ENCODE data around the gene HMCES. TPM values are rescaled to one million over a fixed set of nuclear protein-coding genes. Genes with fewer than 3 reads are reported as not detected.
A peak's percentile ranks its signal among the peaks of the same experiment; 100 is the strongest.

The HMCES gene
- polyA plus RNA-seq, 3 donors: 55.2 to 61.5 (median 56.9) TPM

DNA sequence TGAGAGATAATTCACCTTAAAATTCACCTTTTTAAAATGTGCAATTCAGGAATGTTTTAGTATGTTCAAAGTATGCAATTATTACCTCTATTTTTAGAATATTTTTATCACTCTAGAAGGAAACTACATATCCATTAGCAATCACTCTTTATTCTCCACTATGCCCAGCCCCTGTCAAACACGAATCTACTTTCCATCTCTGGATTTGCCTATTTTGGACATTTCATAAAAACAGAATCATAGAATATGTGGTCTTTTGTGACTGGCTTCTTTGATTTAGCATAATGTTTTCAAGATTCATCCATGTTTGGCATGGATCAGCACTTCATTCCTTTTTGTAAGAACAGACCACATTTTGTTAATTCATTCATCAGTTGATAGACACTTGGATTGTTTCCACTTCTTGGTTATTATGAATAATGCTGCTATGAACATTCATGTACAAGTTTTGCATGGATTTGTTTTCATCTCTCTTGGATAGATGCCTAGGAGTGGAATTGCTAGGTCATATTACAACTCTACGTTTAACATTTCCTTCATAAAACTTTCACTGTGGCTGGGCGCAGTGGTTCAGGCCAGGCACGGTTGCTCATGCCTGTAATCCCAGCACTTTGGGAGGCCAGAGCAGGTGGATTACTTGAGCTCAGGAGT, 12.7 kb downstream of the HMCES start:
- DNase-seq (ENCODE audit: low read depth in 3 of 3, low spot score in 2 of 3): no peak

DNA sequence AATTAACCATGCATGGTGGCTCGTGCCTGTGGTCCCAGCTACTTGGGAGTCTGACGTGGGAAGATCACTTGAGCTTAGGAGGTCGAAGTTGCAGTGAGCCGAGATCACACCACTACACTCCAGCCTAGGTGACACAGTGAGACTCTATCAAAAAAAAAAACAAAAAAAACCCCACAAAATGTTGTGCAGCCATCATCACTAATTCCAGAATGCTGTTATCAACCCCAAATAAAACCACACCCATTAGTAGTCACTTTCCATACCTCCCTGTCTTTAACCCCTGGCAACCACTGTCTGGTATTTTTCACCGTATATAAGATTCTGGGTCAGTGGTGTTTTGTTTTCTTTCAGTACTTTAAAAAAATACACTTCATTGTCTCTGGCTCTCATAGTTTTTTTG, 16.6 kb downstream of the HMCES start:
- DNase-seq (ENCODE audit: low read depth in 3 of 3, low spot score in 2 of 3): no peak

DNA sequence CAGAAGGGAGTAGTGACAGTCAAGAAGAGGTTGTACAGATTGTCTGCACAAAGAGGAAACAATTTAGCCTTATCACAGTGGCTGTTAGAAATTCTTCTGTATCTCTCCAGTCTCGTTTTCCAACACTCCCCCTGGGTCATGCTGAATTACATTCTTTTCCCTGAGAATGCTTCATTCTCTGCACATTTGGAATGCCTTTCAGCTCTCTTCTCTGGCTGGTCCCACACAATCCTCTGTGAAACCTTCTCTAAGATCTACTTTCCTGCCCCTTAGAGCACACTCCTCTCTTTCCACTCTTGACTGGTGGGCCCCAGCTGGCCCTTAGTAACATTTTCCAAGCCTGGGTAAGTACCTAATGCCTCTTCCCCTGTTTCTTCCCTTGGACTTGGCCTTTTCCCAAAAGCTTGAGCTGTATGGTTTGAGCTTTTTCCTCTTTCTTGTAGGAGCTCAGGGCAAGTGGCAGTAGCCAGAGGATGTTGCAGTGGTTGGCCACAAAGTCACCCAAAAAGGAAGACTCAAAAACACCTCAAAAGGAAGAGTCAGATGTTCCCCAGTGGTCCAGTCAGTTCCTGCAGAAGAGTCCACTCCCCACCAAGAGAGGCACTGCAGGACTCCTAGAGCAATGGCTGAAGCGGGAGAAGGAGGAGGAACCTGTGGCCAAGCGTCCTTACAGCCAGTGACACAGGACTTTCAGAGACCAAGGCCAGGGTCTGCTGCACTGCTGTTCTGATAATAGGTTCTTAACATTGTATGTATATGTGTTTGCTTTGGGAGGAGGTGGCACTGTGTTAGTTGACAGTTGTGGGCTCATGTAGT, 25.7 kb downstream of the HMCES start:
- DNase-seq (ENCODE audit: low read depth in 3 of 3, low spot score in 2 of 3): no peak

DNA sequence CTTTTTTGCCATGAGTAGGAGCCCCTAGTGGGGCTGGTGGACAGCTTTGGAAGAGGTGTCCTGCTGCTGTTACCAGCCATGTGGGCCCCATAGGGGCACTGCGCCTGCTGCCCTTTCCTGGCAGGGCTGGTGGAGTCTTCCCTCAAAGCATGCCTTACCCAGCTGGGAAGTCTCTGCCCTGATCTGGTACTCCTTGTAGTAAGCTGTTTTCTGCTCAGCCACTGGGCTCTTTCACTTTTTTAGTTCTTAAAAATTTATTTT, 26.2 kb downstream of the HMCES start:
- DNase-seq (ENCODE audit: low read depth in 3 of 3, low spot score in 2 of 3): no peak

DNA sequence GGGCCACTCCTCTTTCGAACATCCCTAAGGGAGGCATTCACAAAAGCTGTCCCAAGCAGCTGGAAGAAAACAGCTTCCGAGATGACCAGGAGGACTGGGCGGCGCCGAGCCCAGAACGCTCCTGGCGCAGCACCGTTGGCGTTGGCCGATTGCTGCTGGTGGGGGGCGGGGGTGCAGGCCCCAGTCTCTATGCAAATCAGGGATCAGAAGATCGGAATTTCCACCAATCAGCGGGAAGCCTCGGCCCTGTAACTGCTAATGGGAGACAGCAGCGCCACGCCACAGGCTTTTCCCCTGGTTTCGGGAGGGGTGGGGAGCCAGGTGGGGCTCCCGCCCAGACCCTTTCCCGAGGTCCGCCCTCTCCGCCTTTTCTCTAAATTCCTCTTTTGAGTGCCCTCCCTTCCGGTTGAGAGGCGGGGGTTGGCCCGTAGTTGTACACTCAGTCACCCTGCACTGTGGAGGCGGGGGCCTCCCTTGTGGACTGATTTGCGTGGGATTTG, 27.0 kb downstream of the HMCES start:
- peak in 1 of 3 donors; percentile 59 for DNase-seq (ENCODE audit: low read depth in 3 of 3, low spot score in 2 of 3)

DNA sequence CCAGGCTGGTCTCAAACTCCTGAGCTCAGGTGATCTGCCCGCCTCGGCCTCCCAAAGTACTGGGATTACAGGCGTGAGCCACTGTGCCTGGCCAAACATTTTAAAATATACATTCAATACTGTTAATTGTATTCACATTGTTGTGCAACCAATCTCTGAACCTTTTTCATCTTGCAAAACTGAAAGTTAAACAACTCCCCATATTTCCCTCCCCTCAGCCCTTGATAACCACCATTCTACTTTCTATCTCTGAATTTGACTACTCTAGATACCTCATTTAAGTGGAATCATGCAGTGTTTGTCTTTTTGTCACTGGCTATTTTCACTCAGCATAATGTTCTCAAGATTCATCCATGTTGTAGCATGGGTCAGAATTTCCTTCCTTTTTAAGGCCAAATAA, 30.0 kb downstream of the HMCES start:
- DNase-seq (ENCODE audit: low read depth in 3 of 3, low spot score in 2 of 3): no peak

DNA sequence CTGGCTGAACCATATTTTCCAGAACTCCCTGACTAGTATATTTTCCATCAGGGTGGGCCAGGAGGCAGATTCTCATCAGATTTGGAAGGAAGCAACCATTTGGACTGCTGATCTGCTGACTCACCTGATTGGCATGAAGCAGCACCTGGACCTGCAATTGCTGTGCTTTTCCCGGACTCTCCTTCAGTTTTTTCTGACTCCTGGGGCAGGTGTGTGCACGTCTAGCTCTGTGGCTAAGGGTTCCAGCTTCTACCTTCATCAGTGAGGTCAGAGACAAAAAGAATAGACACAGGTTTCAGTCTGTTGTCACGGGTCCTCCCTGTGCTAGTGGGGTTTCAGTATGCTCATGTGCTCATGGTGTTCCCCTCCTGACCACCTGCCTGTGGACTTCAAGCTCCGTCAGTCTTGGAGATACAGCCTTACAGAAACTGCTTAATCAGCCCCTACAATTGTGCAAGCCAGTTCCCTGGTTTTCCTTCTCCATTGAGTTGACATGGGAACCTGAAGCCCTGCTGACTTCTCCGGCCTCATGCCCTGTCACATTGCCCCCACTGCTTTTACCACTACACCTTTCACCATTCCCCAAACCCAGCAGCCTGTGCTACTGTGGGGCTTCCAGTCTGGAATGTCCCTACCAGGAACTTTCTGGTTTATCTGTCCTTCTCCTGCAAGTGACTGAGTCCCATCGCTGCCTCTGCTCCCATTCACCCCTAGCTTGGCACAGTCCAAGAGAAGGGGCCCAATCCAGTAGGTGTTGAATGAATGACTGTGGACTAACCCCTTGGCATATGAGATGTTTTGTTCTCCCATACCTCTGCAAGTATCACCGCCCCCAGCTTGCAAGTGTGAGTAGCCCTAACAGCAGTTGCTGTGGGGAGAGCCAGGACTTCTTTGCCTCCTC, 31.7 kb downstream of the HMCES start:
- DNase-seq (ENCODE audit: low read depth in 3 of 3, low spot score in 2 of 3): no peak

DNA sequence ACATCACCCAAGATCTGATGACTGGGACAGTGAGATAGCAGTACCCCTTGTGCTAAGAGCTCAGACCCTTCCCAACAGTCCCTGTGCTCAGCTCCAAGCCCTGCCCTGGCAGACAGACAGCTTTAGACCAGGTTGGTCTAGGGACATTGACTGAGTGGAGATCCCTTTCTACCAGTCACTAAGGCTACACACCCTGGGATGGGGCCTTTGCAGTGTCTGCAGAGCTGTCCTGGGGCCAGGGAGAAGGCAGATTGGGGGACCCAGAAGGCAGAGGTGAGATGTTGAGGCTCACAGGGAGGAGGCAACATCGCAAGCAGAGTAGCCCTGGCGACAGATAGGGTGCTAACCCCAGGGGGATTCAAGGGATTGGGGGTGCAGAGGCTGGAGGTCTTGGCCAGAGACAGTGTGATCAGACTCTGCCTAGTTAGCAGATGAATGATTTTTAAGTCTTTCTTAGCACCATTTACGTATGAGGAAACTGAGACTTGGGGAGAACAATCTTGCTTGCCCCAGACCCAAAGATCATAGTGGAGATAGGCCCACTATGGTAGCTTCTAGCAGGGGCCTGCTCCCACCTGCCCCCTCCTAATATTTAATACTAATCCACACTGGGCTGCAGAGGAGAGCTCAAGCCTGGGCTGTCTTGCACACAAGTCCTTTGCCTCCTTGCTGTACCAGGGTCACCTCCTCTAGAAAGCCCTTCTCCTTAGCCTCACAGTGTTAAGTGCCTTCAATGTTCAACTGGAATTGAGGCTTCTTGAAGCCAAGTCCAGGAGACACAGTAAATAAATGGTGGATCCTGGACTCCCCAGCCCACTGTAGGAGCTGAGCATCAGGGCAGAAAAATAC, 32.6 kb downstream of the HMCES start:
- no peak for DNase-seq (ENCODE audit: low read depth in 3 of 3, low spot score in 2 of 3)

DNA sequence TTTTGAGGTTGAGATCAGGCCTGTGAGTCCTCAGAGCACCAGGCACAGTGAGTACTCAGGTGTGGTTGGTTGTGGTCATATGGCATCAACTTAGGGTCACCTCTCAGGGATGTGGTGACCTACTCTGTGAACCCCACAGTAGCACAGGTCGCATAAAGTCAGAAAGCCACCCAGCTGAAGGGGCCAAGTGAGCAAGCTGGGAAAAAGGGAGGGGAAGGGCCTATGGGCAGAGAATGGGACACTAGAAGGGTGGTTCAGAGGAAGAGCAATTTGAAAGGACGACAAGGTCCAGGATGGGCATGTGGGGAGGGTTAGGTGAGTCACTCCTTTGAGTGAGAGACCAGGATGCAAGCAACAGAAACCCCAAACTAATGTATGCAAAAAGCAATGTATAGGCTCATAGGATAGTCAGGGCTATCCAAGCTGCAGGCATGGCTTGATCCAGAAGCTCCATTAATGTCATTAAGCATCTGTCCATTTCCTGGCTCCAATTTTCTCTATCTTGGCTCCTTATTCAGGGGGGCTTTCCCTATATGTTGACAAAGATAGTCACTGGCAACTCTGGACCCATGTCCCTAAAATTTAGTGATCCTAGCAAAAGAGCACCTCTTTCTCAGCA, 33.5 kb downstream of the HMCES start:
- no peak for DNase-seq (ENCODE audit: low read depth in 3 of 3, low spot score in 2 of 3)

DNA sequence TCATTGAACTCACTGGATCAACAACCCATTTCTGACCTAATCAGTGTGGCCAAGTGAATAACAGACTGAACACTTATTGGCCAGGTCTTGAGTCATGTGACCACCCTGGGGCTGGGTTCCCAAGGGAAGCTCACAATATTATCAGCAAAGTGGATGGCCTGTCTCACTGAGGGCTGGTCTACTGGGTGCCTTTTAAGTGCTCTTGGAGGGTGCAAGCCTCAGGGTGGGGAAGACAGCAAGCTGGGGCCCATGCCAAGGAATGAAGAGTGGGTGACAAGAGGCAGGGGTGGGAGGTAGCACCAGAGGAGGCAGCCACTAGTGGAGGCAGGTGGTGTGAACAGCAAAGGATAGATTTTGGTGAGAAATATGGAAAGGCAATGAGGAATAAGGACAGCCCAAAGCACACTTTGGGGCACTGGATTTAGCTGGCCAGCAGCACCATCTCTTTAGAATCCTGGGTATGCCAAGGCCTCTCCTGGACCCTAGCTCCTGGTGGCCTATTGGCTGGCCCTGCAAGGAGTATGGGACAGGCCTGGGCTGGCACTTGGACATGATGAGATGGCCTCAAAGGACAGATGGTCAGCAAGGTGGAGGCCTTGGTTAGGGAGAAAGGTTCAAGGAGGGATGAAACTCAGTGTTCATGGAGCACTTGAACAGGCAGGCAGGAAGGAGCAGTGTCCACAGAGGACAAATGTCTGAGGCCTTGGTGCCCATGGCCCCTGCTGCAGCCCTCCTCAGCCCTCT, 34.2 kb downstream of the HMCES start:
- no peak for DNase-seq (ENCODE audit: low read depth in 3 of 3, low spot score in 2 of 3)

DNA sequence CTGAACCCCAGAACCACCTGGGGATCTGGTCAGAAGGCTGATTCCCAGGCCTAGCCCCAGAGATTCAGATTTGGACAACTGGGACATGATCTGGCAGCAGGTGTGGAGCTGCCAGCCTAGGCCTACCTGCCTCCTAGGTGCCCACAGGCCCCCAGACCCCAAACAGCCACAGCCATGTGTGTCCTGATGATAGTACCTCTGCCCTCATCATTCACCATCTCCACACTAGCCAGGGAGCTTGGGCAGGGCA, 34.7 kb downstream of the HMCES start:
- no peak for DNase-seq (ENCODE audit: low read depth in 3 of 3, low spot score in 2 of 3)

DNA sequence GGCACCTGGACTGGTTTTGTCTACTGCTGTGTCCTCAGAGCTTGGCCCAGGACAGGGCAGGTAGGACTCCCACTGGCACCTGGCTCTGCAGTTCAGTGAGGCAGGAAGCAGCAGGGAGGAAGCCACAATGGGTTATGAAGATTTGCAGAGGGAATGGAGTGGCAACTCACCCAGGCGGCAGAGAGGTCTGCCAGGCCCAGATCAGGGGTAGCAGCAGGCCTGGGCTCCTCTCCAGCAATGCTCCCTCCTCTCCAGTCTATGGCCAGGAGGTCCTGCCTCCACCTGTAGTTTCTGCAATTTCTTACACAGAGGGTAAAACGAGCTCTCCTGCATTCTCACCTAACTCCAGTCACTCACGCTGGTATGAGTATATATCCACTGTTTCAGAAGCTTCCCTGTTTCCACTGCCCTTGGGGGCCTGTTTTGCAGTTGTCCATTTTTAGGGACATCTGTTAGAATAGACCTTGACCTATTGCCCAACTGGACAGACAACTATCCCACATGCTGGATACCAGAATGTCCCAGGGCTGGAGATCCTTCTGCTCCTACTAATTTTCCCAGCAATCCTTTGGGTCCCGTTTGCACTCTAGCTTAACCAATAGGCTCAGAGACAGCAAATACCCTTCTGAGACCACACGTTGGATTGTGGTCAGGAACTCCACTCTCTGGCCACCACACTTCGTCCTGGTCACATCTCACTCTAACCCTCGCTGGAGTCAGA, 35.2 kb downstream of the HMCES start:
- DNase-seq (ENCODE audit: low read depth in 3 of 3, low spot score in 2 of 3): no peak

DNA sequence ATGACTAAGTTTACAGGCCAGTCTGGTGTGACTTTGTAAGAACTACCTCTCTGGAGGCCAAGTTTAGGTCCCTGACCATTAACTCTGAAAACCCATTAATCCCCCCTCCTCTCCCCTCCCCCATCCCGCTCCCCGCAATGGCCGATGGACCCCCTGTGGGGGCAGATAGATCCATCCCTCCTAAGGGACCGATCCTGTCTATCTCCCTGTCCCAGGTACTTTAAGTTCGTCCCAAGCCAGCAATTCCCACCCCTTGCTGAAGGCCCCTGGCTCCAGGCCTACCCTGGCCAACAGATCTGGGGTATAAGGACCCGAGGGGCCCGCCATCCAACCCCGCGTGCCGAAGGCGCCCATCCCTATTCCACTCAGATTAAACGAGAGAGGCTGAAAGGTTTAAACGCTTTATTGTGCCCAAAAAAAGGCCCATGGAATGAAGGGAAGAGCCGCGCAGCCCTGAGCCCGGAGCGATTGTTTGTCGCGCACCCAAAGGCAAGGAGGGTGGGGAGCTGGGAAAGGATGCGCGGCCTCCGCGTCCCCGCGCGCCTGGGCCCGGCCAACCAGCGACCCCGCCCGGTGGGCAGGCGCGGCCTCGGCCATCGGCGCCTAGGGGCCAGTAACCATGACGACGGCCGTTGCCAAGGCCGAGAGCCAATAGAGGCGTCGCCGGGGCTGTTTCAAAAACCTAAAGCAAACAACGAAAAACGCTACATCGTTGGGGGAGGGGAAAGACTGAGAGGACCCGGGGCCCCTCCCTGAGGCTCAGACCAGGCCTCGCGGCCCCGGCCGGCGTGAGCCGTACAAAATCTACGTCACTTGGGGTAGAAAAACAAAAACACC, 35.9 kb downstream of the HMCES start:
- peak; percentile 76 to 82 (median 78) for DNase-seq (ENCODE audit: low read depth in 3 of 3, low spot score in 2 of 3)

DNA sequence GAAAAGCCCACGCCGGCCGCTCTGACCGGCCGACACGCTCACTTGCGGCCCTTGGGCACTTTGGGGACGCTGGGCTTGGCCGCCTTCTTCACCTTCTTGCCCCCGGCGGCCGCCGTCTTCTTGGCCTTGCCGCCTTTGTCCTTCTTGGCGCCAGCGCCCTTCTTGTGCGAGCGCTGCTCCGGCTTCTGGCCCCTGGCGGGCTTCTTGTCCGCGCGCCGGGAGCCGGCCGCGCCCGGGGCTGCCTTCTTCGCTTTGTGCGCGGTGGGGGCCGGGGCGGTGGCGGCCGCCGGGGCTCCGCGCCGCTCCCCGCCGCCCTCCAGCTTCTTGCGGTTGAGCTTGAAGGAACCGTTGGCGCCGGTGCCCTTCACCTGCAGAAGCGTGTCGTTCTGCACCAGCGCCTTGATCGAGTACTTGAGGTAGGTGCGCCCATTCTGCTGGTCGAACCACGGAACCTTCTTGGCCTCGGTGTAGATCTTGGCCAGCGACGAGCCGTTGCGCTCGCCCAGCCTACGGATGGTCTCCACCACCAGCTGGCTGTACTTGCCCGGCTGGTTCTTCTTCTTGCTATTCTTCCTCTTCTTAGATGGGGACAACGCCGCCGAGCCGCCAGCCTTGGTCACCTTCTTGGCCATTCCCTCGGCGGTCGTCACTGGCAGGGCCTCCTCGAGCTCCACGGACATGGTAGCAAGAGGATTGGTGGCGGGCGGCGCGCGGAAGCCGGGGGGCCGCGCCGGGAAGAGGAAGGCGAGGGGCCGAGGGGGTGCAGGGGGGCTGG, 36.7 kb downstream of the HMCES start:
- no peak for DNase-seq (ENCODE audit: low read depth in 3 of 3, low spot score in 2 of 3)

DNA sequence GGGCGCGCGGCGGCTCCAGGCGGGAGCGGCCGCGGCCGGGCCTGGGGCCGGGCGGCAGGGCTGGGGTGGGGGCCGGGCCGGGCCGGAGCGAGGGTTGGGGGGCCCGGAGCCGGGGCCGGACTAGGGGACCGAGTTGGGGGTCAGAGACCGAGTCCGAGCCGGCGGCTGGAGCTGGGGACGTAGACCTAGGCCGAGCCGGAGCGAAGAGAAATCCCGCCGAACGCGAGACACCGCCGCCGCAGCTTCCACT, 37.3 kb downstream of the HMCES start:
- DNase-seq (ENCODE audit: low read depth in 3 of 3, low spot score in 2 of 3): no peak

DNA sequence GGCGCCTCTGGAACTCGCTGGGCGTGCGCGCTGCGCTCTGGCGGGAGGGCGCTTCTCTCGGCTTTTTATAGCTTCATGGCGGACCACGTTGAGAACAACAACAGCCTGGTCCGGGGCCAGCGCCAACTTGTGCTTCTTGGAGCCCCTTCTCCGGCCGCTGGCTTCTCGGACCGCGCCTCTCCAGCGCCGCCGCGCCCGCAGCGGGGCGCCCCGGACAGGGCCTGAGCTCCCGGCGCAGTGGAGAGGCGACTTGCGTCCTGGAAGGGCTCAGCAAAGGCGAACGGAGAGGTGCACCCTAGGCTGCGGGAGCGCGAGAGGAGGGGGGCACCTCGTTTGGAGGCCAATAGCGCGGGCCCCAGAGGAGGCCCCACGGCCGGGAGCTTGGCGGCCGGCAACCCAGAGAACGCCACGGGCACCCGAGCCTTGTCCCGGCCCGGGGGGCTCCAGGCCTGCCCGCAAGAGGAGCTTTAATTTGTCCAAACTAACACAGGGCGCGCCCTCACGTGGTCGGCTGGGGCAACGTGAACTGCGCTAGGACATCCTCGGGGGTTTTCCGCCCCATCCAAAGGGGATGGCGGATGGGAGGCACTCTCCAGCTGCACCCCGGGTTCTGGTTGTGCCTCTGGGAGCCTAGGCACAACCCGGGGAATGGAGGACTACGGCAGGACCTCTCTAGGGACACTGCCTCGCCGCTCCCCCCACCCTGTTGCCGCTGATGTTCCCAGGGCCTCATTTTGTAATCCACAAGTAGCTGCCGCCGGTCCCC, 37.8 kb downstream of the HMCES start:
- DNase-seq (ENCODE audit: low read depth in 3 of 3, low spot score in 2 of 3): peak in 2 of 3 donors; percentile 57 to 85
